Ramos (cell line): Measurements from ENCODE around the gene DLGAP1.

Experiments used
- in situ Hi-C: fragments of 300-500 bp; cut with MboI; formaldehyde crosslinking; loops from one replicate; pipeline ENCODE4 v1.14.3; 2022; ENCODE audit warnings: low sequenced_read_pairs; ENCODE audit not compliant: unreplicated experiment

The DLGAP1 gene

DNA sequence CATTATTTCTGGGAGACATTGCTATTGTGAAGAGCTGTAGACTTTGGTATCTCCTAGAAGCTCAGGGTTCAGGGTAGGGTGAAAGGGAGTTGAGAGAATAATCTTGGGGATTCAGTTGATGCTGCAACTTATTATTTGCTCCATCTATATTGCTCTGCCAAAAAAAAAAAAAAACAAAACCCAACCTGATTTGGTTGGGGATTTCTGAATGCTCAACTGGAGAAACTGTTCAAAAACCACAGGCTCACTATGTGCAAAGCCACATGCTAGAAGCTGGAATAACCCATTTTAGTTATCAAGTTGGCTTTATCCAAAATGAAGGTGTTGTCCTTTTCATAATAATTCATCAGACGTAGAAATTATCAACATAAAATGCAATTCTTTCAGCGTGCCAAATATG is 696.0 kb downstream of the DLGAP1 start:
- in situ Hi-C loops: no loop called here

DNA sequence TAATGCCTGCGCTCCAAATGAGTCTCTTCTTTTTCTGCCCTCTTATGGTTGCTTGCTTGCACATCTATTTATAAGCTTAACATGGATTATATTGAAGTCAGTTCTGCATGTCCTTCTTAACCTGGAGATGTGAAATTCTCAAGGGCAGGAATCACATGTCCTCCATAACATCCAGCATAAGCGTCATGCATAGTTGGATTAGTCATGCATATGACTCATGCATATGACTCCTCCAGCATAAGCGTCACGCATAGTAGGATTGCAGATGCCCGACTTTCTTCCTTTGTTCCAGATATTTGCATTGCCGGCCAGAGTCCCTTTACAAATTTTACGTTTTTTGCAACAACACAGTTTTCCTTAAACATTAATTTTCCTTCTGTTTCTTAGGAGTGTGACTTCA is 696.6 kb downstream of the DLGAP1 start:
- in situ Hi-C loops: no loop called here

- in situ Hi-C loops: no loop called here
These were observed 697.7 kb downstream of the DLGAP1 start for GRCh38 chr18:3757361-3757760.

DNA sequence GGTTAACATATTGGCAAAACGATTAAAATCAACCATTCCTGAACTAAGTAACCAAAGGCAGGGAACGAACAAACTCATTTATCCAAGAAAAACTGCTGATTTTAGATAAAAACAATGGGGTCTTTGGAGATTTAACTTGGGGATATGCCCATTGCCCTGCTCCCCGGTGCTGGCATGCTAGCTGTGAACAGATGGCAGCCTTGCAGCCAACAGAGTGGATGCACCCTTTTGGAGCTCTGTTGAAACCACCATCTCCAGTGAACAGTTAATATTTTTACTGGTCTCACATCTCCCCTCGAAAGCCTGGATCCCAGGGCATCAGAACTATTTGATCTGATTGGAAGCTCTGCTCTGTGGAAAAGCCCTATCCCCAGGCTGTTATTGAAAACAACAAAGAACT is 702.0 kb downstream of the DLGAP1 start:
- in situ Hi-C loops: no loop called here

GRCh38 chr18:3748086-3748485 is 707.0 kb downstream of the DLGAP1 start:
- in situ Hi-C loops: no loop called here

- in situ Hi-C loops: no loop called here
These were observed 707.7 kb downstream of the DLGAP1 start for GRCh38 chr18:3747176-3747973.

DNA sequence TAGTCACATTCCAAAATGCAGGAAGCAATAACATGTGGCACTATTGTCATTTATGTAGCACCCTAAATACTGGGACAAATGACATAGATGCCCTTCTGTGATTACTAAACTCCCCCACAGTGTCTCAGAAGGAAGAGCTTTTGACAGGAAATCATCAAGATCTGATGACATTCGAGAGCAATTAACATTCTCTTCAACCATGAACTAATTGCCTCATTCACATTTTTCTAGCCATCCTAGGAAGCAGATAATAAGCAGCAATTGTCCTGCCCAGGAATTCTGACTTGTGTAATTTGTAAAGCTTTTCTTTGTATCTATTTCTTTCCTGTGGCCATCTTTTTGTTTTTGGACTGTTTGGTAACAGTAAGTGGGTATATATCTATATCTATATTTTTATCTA is 712.6 kb downstream of the DLGAP1 start:
- in situ Hi-C loops: no loop called here

DNA sequence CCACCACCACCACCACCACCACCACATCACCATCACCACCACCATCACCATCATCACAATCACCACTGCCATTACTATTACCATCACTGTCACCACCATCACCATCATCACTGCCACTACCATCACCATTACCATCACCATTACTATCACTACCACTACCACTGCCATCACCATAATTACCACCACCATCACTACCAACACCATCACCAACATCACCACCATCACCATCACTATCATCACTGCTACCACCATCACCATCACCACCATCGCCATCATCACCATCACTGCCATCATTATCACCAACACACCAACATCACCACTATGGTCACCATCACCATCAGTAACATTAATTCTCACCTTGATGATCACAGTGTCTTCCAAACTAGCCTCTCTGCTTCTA is 713.8 kb downstream of the DLGAP1 start:
- in situ Hi-C loops: no loop called here

- in situ Hi-C loops: no loop called here
These were observed 726.2 kb downstream of the DLGAP1 start for GRCh38 chr18:3728704-3729437.

DNA sequence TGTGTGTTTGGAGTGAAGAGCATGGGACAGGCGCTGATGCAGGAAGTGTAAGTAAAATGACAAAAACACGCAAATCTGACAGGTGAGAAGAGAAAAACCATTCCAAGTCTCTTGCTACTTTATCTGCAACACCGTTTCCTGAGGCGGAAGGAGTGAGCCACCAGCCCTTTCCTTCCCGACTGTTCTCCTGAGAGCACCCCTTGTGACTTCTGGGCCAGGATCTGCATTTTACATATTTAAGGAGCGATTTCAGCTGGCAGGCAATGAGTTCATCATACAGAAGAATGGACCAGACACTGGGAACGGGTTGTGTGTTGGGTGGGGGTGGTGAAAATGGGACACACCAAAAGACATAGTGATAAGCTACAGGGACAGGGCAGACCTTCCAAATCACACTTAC is 727.8 kb downstream of the DLGAP1 start:
- in situ Hi-C loops: no loop called here

DNA sequence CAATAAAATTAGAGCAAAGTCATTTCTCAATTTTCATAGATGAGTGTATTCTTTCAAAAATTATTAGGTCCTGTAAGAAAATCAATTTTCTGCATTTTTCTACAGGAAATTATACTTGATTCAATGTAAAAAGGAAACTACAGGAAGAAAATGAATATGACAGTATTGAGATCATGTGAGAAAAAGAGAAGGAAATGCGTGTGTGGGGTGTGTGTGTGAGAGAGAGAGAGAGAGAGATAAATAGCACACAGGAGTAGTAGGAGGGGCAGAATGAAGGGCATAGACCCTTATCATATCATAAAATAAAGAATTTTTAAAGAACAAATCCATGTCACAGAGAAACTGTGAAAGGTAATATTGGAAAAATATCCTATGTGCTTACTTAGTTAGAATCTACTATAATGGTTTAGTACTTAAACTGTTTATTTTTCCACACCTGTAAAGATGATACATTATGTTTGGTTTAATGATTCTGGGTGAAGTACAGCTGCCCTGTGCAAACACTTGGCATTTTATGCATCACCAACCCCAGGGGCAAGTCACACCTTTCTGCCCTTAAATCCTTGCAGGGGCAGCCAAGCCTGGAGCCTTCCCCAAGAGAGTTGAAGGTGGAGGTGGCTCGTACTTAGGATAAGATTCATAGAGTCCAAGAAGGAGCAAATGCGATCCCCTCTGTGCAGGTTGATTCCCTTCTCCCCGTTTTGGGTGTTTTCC is 728.7 kb downstream of the DLGAP1 start:
- in situ Hi-C loops: no loop called here

DNA sequence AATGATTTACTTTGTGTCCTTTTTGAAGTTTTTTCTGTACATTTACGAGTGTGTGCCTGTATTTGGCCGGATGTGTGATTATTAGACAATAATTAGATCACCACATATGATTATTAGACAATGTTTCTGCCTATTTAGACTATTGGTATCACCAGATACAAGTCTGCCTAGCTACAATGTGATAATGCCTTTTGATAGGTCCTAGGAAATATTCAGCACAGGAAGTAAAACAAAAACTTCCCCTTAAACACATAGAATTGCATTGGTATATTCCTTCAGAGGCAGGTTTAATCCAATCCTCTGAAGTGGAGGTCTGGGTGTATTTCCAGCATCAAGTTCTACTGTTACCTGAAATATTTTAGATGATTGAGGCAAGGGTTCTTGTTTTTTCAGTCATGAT is 730.0 kb downstream of the DLGAP1 start:
- in situ Hi-C loops: no loop called here

DNA sequence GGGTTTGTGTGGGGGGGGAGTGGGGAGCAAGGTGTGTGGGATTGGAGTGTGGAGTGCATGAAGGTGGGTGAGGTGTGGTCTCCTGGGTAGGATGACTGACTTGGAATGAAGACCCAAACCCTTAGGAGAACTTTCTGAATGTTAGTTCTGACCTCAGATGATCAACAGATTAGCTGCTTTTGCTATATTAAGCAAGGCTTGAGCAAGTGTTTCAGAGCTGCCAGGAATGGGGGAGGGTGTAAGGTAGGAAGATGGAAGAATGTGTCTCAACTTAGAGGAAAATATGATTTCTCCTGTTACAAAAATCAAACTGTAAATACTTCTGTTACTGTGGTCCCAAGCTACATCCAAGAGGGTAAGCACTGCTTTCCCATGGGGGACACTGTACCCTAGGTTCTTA is 731.6 kb downstream of the DLGAP1 start:
- in situ Hi-C loops: no loop called here

GRCh38 chr18:3722649-3723433 is 732.3 kb downstream of the DLGAP1 start:
- in situ Hi-C loops: no loop called here

GRCh38 chr18:3721771-3722648 is 733.1 kb downstream of the DLGAP1 start:
- in situ Hi-C loops: no loop called here

DNA sequence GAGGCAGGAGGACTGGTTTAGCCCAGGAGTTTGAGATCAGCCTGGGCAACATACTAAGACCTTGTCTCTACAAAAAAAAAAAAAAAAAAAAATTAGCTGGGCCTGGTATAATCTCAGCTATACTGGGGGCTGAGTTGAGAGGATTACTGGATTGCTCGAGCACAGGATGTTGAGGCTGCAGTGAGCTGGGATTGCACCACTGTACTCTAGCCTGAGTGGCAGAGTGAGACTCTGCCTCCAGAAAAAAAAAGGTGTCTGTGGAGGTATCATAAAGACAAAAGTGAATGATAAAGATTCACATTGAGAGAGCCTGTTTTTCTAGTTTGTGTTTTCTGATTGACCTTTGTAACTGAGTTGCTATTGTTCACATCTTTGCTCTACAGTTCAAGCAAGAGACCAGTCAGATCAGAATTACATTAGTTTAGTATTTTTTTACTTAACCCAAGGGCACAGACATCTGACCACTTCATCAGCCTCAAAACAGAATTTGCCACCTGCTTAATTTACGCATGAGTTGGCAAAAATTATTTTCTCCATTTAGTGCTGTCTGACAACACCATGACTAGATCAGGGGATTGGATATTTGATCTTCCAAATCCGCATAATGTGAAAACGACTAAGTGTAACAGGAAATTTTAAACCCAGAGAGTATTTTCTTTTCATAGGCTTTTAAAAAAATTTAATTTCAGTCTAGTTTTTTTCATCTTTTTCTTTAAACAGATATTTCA is 734.1 kb downstream of the DLGAP1 start:
- in situ Hi-C loops: no loop called here

- in situ Hi-C loops: no loop called here
These were observed 734.9 kb downstream of the DLGAP1 start for GRCh38 chr18:3720159-3720558.

DNA sequence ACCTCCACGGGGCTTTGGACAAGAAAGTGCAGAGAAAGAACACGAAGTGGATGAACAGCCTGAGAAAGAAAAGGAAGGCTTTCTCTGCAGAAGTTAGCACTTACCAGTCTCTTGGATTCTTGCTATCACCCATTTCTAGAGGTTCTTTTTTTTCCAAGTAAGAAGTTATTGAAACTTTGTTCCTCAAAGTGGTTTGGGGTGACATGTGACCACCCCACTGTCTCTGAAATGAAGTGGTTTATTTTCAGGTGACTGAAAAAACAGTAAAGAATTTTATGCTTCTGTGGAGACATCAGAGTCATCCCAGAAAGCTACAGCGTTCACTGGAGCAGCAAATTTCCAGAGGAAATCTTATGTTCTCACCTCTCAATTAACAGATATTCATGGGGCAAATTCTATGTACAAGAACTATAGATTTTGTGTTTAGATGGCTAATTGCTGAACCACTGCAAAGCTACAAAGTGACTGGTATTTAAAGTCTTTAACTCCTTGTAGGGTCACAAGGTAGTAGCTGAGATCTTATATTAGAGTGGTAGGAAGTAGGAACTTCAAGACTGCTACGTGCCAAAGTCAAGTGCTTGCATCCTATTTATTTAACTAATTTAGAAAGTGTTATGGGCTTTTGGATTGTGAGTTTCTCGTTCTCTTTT is 737.6 kb downstream of the DLGAP1 start:
- in situ Hi-C loops: no loop called here
